Uterus (tissue), 2 donors: Measurements from ENCODE around the gene COL5A2.

Experiments used
- CTCF ChIP-seq, 4 experiments: fragments of 200-600 bp in 2 of 4; fragments of 450-650 bp in 2 of 4; sonication (generic) in 2 of 4; IDR thresholded peaks; one replicate each; pipeline ENCODE4 v1.5.1; 2016 to 2019; ENCODE audit warnings: antibody characterized with exemption in 4 of 4, mild to moderate bottlenecking in 2 of 4, moderate library complexity in 1 of 4
- POLR2A ChIP-seq, 2 donors: fragments of 450-650 bp; IDR thresholded peaks; one replicate each; pipeline ENCODE4 v1.6.1; 2016; ENCODE audit warnings: antibody characterized with exemption in 2 of 2, mild to moderate bottlenecking in 1 of 2, moderate library complexity in 1 of 2

DNA sequence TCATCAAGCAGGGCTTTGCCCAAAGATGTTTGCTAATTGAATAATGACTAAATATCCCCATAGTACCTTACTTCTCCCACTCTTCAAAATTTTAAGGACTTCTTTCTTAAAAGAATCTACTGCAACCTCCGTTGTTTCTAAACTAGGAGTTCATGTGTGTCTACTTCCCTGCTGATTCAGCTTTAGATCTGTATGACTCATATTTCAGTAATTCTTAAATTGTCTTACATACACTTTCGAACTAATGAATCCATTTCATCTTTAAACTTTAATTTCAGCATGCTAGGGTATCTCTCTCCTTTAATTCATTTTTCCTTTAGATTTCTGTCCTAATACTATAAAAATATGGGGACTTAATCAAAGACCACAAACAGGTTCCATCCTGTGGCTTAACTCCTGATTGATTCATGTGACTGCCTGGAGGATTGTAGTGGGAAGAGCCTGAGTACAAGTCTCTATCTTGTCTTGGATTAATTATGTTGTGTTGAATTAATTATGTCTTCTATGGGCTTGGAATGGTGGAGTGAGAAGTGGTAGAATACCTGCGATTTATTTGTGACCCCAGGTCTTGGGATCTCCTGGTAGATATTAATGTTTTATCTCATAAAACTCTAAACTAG is 24.9 kb upstream of the COL5A2 start:
- TF ChIP-seq CTCF (IDR thresholded peaks at IDR 0.05) (no peak), POLR2A (IDR thresholded peaks at IDR 0.05) (no peak)
